ENCODE data around the gene ZAP70. TPM values are rescaled to one million over a fixed set of nuclear protein-coding genes. Genes with fewer than 3 reads are reported as not detected.
A peak's percentile ranks its signal among the peaks of the same experiment; 100 is the strongest.

ZAP70 gene
- total RNA-seq, 2 donors from 2014 or later: 2.4 to 2.8 TPM

DNA sequence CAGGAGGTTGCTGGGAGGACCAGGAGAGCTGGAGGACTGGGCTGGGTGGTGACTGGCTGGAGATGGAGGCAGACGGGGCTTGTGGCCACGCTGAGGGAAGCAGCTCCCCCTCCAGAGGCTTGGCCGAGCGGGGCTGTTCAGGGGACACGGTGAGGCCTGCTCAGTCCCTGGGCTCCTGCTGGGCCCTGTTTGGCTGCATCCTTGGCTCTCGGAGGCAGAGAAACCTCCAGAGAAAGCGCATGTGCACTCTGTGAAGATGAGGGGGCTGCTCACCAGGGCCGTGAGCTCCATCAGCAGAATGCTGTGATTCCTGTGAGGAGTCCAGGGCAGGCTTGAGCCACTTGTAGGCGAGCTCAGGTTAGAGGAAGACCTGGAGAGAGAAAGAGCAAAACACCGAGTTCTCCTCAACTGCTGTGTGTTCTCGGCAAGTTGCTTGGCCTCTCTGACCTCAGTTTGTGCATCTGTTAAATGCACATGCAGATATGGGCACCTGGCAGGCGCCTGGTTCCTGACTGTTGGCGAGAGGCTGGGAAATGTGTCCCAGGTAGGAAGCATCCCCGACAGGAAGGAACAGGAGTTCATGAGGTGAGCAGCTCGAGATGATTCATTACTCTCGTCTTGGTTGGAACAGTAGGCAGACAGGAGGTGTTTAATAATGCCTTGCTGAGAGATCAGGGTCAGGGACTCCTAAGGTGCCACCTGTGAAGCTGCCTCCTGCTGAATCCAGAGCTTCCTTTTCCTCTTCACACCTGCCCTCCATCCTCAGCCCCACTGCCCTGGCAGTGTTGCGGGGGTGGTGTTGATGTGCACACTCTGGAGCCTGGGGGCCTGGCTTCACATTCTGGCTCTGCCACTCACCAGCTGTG is 941 bp downstream of the ZAP70 start:
- DNase-seq (ENCODE audit: low spot score): peak; percentile 73

DNA sequence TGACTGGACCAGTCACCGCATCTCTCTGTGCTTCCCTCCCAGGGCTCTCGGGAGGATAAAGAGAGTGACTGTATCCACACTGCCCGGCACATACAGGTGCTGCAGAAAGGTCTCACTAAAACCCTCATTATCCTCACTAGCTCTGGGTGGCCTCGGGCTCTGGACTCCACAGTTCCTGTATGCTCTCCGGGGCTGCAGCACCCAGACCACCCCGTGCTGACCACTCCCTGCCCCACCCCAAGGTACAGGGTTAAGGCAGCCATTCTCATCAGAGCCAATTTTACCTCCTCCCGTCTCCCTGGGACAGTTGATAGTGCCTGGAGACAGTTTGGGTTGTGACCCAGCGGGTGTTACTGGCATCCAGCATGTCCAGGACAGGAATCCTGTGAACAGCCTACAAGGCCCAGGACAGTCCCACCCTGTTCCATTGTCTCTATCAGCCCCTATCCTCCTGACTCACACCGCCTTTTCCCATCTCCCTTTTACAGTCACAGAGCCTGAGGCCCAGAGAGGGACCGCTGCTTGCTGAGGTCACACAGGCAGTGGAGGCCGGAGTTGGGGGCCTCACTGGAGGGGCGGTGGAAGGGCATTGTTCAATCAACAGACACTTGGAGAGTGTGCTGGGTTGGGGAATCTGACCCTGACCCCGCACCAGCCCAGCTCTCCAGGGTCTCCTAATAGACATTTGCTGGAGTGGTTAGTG is 1.7 kb downstream of the ZAP70 start:
- intact Hi-C loops (cut with DNase I): no loop called here
- DNase-seq (ENCODE audit: low spot score): peak; percentile 75

More for the DNA sequence above, 941 bp downstream of the ZAP70 start:
- intact Hi-C loops (cut with DNase I): no loop called here

DNA sequence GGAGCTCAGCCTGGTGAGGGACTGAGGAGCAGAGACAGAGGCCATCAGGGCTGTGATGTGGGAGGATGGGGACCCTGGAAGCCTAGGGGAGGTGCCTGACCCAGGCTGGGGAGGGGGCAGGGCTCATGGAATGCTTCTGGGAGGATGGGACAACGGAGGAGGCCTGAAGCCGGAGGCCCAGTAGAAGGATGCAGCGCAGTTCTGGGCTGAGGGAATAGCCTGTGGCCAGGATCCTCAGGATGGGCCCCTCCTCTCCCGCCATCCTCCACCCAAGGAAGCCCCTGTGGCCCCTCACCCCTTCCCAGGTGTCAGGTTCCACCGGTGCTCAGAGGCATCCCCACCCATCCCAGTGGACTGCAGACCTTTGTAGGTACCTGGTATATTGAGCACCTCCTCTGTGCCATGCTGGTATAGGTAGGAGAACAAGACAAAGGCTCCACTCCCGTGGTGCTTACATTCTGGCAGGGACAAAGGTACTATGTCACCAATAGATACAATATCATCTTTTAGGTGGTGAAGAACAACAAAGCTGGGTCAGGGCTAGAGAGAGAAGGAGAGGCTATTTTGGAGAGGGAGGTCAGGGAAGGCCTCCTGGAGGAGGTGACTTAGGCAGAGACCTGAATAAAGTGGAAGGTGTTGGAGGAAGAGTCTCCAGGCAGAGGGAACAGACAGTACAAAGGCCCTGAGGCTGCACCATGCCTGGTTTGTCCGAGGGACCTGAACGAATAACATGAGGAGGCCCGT is 2.7 kb downstream of the ZAP70 start:
- intact Hi-C loops (cut with DNase I): no loop called here
- peak; percentile 44 for DNase-seq (ENCODE audit: low spot score)

GRCh38 chr2:97716695-97717612 is 3.6 kb downstream of the ZAP70 start:
- DNase-seq (ENCODE audit: low spot score): peak; percentile 65
- intact Hi-C loops (cut with DNase I): no loop called here

GRCh38 chr2:97717613-97717995 is 4.2 kb downstream of the ZAP70 start:
- no peak for DNase-seq (ENCODE audit: low spot score)
- intact Hi-C loops (cut with DNase I): no loop called here

DNA sequence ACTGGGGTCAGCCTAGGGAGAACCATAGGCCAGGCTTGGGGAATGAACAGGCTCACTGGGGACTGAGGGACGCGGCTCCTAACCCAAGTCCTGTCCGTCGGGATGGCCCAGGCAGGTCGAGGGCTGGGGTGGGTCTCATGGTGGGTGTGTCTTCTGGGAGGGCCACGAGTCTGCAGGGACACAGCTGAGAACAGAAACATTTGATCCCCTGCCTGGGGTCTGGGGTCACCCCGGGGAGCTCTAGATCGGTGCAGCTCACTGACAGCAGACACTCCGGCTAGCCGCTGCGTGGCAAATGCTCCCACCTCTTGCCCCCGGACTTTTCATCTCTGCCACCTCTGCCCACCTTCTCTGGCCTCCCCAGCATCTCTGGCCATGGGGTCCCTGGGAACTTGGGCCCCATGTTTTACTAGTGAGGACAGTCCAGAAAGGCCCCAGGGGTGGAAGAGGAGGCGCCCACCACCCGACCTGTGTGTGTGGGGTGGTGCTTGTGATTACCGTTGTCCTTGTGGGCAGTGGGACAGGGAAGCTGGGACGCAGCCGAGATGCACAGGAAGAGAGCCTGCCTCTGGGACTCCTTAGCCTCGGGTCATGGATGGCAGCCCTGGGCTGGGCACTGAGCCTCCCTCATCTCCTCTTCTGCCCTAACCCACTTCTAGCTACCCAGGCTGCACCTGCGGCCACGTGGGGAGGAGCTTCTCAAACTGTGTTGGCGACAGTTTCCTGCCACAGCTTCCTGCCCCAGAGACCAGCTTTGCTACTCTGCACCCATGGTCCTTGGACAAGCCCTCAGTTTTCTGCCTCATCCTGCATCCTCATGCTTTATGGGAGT is 4.9 kb downstream of the ZAP70 start:
- intact Hi-C loops (cut with DNase I): no loop called here
- DNase-seq (ENCODE audit: low spot score): peak; percentile 82

DNA sequence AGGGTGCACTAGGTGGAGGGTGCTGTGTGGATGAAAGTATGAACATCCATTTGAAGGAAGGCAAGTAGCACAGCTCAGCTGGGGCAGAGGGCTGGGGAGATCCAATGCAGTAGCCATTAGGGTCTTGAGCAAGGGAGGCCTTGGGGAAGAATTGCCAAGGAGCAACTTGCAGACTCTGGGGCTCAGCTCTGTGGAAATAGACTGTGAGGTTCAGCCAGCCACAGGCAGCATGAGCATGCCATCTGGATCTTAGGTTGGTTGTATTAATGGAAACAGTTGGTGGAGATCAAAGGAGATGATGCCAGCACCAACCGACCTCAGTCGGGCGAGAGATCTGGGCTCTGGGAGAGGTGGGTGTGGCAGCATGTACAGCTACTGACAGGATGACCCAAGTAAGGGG is 5.6 kb downstream of the ZAP70 start:
- intact Hi-C loops (cut with DNase I): no loop called here
- peak; percentile 61 for DNase-seq (ENCODE audit: low spot score)

DNA sequence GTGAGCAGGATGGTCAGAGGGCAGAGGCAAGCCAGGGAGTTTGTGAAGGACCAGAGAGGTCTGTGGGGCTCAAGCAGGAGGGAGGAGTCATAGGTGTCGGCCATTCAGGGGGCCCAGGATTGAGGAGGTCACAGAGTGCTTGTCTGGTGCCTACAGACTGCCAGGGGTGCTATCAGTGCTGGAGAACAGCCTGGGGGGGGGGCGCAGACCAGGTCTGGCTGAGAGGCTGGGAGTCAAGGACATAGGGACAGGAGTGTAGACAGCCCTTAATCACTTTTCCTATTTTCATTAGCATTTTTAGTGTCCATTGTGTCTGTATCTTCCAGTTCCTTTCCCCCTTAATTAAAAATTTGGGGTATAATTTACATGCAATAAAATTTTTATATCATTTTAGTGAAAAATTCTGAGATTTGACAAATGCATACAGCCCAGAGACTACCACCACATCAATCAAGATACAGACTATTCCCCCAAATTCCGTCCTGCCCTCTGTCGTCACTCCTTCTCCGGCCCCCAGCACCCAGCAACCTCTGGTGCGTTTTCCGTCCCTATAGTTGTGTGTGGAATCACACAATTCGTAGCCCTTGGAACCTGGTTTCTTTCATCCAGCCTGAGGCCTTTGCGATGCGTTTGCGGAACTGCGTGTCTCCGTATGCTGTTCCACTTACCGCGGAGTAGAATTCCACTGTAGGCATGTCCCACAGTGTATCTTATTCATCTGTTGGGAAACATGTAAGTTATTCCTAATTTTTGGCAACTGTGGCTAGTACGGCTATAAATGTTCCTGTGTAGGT is 6.2 kb downstream of the ZAP70 start:
- peak; percentile 29 for DNase-seq (ENCODE audit: low spot score)
- intact Hi-C loops (cut with DNase I): no loop called here

GRCh38 chr2:97720746-97721145 is 7.4 kb downstream of the ZAP70 start:
- DNase-seq (ENCODE audit: low spot score): no peak
- intact Hi-C loops (cut with DNase I): no loop called here

DNA sequence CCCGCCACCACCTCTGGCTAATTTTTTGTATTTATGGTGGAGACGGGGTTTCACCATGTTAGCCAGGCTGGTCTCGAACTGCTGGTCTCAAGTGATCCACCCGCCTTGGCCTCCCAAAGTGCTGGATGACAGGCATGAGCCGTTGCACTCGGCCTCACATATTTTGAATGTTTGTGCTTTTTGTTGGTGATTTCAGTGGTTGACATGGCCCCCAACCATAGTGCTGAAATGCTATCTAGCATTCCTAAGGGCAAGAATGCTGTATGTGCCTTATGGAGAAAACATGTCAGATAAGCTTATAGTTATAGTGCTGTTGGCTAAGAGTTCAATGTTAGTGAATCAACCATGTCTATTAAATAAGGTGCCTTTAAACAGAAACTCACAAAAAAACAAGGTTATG is 8.9 kb downstream of the ZAP70 start:
- intact Hi-C loops (cut with DNase I): no loop called here

GRCh38 chr2:97723156-97724072 is 10.0 kb downstream of the ZAP70 start:
- intact Hi-C loops (cut with DNase I): no loop called here
- peak; percentile 36 for DNase-seq (ENCODE audit: low spot score)

More for the DNA sequence above, 8.9 kb downstream of the ZAP70 start:
- DNase-seq (ENCODE audit: low spot score): peak; percentile 26

DNA sequence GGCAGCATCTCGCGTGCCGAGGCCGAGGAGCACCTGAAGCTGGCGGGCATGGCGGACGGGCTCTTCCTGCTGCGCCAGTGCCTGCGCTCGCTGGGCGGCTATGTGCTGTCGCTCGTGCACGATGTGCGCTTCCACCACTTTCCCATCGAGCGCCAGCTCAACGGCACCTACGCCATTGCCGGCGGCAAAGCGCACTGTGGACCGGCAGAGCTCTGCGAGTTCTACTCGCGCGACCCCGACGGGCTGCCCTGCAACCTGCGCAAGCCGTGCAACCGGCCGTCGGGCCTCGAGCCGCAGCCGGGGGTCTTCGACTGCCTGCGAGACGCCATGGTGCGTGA is 10.7 kb downstream of the ZAP70 start:
- intact Hi-C loops (cut with DNase I): no loop called here
- peak; percentile 71 for DNase-seq (ENCODE audit: low spot score)

DNA sequence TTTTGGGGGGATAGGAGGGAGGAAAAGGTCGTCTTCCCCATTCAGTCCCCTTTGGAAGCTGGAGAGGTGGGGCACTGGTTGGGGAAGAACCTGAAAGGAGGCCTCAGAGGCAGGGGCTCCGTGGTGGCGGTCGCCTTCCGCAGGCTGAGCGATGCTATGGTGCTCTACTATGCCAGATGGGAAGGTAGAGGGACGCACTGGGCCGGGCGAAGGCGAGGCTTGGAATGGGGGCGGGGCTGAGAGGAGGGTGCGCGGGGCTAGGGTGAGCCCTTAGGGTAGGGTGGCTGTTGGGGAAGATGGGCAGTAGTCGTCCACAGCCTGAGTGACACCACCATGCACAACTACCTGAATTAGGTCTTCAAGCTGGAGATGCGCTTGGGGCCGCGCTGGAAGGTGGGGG is 11.1 kb downstream of the ZAP70 start:
- DNase-seq (ENCODE audit: low spot score): peak; percentile 56
- intact Hi-C loops (cut with DNase I): no loop called here

GRCh38 chr2:97724946-97725688 is 11.7 kb downstream of the ZAP70 start:
- intact Hi-C loops (cut with DNase I): no loop called here
- peak; percentile 67 for DNase-seq (ENCODE audit: low spot score)

DNA sequence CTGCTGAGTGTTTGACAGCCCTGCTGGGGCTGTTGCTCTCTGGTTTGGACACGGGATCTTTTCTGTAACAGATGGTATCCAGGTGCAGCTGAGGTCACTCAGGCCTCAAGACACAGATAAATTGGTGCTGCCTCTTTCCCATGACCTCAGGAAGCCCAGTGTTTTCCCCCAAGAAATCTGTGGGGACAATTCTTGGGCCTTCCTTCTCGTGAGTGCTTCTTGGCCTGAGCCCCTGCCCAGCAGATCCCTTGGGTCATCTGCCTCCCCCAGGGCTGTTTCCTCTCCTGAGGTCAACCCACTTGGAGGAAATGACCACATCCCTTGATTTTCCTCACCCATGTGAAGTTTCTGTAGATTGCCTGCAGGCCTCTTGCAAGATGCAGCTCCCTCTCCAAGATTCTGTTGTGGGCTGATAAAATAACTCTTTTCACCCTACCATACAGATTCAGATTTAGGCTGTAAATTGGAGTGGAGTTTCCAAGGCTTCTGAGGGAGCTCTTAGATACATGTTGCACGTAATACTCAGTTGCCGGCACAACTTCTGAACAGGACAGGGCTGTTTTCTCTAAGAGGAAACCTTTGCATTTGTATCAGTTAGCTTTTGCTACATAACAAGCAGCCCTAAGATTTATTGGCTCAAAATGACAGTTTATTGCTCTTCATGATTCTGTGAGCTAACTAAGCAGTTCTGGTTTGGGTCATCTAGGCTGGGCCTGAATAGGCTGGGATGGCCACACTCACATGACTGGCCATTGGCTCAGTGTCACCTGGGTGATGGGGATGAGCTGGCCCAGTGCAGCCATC is 13.1 kb downstream of the ZAP70 start:
- DNase-seq (ENCODE audit: low spot score): peak; percentile 30
- intact Hi-C loops (cut with DNase I): no loop called here
